Esophagus muscularis mucosa (tissue), 3 donors: ENCODE measurements around the gene BAG2.

Experiments
- POLR2AphosphoS5 ChIP-seq, 2 donors: sonication (generic); formaldehyde crosslinking; IDR thresholded peaks; one replicate each; pipeline ENCODE4 v1.6.1; 2017; ENCODE audit warnings: antibody characterized with exemption in 2 of 2
- TF ChIP-seq, protein P1 (sequence below), 3 experiments: fragments of 200-600 bp in 2 of 3; fragments of 450-650 bp in 1 of 3; sonication (generic) in 2 of 3; IDR thresholded peaks; one replicate each; pipeline ENCODE4 v1.5.1; 2017 to 2019; ENCODE audit warnings: antibody characterized with exemption in 3 of 3, mild to moderate bottlenecking in 2 of 3, moderate library complexity in 1 of 3

DNA sequence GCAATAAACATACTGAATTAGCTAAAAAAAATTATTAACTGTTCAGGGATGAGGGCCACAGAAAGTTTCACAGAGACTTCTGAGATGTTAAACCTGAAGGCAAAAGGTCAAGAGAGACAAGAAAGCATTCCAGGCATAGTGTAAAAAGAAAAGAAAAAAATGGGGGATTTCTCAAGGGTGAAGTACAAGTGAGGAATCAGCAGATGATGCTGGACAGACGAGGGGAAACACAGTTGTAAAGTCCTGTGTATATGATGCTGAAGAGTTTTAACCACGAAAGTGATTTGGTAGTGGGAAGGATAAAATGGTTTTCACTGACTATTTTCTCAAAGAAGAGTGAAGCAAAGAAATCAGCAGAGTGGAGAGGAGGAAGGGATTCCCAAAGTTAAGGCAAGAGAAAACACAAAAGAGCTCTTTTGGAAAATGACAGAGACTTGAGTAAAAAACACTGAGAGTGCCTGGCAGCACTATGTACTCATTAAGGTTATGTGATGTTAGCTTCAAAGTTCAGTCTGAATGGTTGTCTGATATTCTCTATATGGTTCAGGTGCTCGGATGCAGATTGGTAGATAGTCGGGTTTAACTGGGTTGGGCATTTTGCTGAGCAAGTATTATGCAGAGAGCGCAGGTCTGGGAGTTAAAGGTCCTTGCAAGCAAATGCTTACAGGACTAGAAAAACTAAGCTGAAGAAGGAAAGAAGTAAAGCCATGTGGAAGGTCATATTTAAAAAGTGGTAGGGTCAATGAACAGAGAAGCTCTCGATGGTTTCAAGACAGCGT, 33.6 kb downstream of the BAG2 start:
- TF ChIP-seq, protein P1, sequence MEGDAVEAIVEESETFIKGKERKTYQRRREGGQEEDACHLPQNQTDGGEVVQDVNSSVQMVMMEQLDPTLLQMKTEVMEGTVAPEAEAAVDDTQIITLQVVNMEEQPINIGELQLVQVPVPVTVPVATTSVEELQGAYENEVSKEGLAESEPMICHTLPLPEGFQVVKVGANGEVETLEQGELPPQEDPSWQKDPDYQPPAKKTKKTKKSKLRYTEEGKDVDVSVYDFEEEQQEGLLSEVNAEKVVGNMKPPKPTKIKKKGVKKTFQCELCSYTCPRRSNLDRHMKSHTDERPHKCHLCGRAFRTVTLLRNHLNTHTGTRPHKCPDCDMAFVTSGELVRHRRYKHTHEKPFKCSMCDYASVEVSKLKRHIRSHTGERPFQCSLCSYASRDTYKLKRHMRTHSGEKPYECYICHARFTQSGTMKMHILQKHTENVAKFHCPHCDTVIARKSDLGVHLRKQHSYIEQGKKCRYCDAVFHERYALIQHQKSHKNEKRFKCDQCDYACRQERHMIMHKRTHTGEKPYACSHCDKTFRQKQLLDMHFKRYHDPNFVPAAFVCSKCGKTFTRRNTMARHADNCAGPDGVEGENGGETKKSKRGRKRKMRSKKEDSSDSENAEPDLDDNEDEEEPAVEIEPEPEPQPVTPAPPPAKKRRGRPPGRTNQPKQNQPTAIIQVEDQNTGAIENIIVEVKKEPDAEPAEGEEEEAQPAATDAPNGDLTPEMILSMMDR (IDR thresholded peaks at IDR 0.05): no peak
- no peak for TF ChIP-seq POLR2AphosphoS5 (IDR thresholded peaks at IDR 0.05)
